Measurements from ENCODE around the gene TMEM179. TPM values are rescaled to one million over a fixed set of nuclear protein-coding genes. Genes with fewer than 3 reads are reported as not detected.

The TMEM179 gene
- total and polyA plus RNA-seq, 3 donors from 2014 or later: 4.9 to 12.1 (median 9.8) TPM

- DNase-seq: no peak
- no peak for TF ChIP-seq POLR2A (IDR thresholded peaks at IDR 0.05)
- no peak for TF ChIP-seq CTCF (IDR thresholded peaks at IDR 0.05)
- 68 to 83% methylated on average over 3 to 4 of the region's 4 CpGs for WGBS, 2 donors
- intact Hi-C loops (cut with DNase I; ENCODE audit: low total_unique reads): no loop called here
- H3K36me3 ChIP-seq (ENCODE audit: low read depth, missing control alignments): no peaks in the 10 kb centered on the region
- no peak overlapping the region for H3K27ac ChIP-seq
- no peaks in the 10 kb centered on the region for H3K9me3 ChIP-seq
- H3K27me3 ChIP-seq: no peaks in the 10 kb centered on the region
- H3K4me1 ChIP-seq: no peaks in the 10 kb centered on the region
- H3K4me3 ChIP-seq: no peak overlapping the region
Measured at GRCh38 chr14:104610749-104611310, 6.3 kb upstream of the TMEM179 start.

GRCh38 chr14:104609666-104610065 lies 5.1 kb upstream of the TMEM179 start:
- intact Hi-C loops (cut with DNase I; ENCODE audit: low total_unique reads): no loop called here
- Histone ChIP-seq H3K27ac (no peak overlapping the region), H3K27me3 (no peaks in the 10 kb centered on the region), H3K4me3 (no peak overlapping the region), H3K4me1 (no peaks in the 10 kb centered on the region), H3K9me3 (no peaks in the 10 kb centered on the region), H3K36me3 (ENCODE audit: low read depth, missing control alignments) (no peaks in the 10 kb centered on the region)
- TF ChIP-seq POLR2A (IDR thresholded peaks at IDR 0.05): no peak
- TF ChIP-seq CTCF (IDR thresholded peaks at IDR 0.05): no peak
- no peak for DNase-seq
- 78 to 84% methylated on average over 7 of the region's 7 CpGs for WGBS, 2 donors

GRCh38 chr14:104603711-104604401 lies 716 bp downstream of the TMEM179 start:
- no peak for DNase-seq
- Histone ChIP-seq H3K4me1 (no peaks in the 10 kb centered on the region), H3K9me3 (no peaks in the 10 kb centered on the region), H3K4me3 (peak overlapping the region; percentile 35 to 47), H3K27me3 (no peaks in the 10 kb centered on the region), H3K27ac (no peak overlapping the region), H3K36me3 (ENCODE audit: low read depth, missing control alignments) (no peaks in the 10 kb centered on the region)
- WGBS, 2 donors: 24 to 26% methylated on average over 19 to 32 of the region's 32 CpGs
- TF ChIP-seq POLR2A (IDR thresholded peaks at IDR 0.05) (no peak), CTCF (IDR thresholded peaks at IDR 0.05) (no peak)
- intact Hi-C loops (cut with DNase I; ENCODE audit: low total_unique reads): no loop called here

- 82 to 88% methylated on average over 6 to 7 of the region's 7 CpGs for WGBS, 2 donors
- Histone ChIP-seq H3K36me3 (ENCODE audit: low read depth, missing control alignments) (no peaks in the 10 kb centered on the region), H3K9me3 (no peaks in the 10 kb centered on the region), H3K4me3 (no peak overlapping the region), H3K4me1 (no peaks in the 10 kb centered on the region), H3K27me3 (no peaks in the 10 kb centered on the region), H3K27ac (no peak overlapping the region)
- DNase-seq: no peak
- TF ChIP-seq POLR2A (IDR thresholded peaks at IDR 0.05): no peak
- no peak for TF ChIP-seq CTCF (IDR thresholded peaks at IDR 0.05)
- intact Hi-C loops (cut with DNase I; ENCODE audit: low total_unique reads): no loop called here
Measured at GRCh38 chr14:104602933-104603325, 1.6 kb downstream of the TMEM179 start.
